K562 (cell line): ENCODE measurements around the gene WDR90. TPM values are rescaled to one million over a fixed set of nuclear protein-coding genes. Genes with fewer than 3 reads are reported as not detected.

Source experiments
- ATAC-seq: fragments of 200-7000 bp; cut with Tn5 transposase; 3 replicates; pipeline ENCODE4 v1.9.1; 2020; ENCODE audit warnings: moderate library complexity
- BruUV-seq: library from RNA; stranded (reverse); fragments of 400-500 nt; replicated peaks from 2 replicates; lab custom pipeline; 2021; lab: Mats Ljungman, UMichigan
- CTCF ChIA-PET: fragments of 300-600 bp; formaldehyde crosslinking; extraction: SDS; loops from one replicate; lab custom pipeline; 2021; ENCODE audit warnings: low intra/inter-chr PET ratio; lab: Yijun Ruan, JAX
- POLR2A ChIA-PET: fragments of 300-600, 350-650 bp; sonication (Branson Sonifier 250); formaldehyde crosslinking; extraction: SDS; loops from one replicate; lab custom pipeline; 2021; ENCODE audit warnings: antibody characterized with exemption, inconsistent platforms; lab: Yijun Ruan, JAX
- DNase-seq, 4 experiments: peaks; one replicate each; pipeline versions ENCODE4 v3.0.0 to v3.0.0-alpha.2; 2011 to 2018; ENCODE audit warnings: low spot score in 3 of 4, mixed read lengths in 3 of 4; ENCODE audit errors: extremely low read depth in 1 of 4
- FAIRE-seq: peaks from 2 replicates; lab custom pipeline; 2011; peaks lifted over from hg19 to GRCh38; lab: Jason Lieb, UNC
- H2AFZ ChIP-seq: 2 replicates; pipeline ENCODE4 v1.6.0; 2011; ENCODE audit warnings: low read depth, low read length, control low read depth, inconsistent platforms
- H3K27ac ChIP-seq: fragments of 200-600 bp; 3 replicates; pipeline ENCODE4 v1.8.0; 2011; ENCODE audit warnings: low read depth, mild to moderate bottlenecking, control low read depth, inconsistent platforms, low read length, moderate library complexity, mixed read lengths; ENCODE audit errors: extremely low read depth
- H3K27me3 ChIP-seq, 2 experiments: fragments of 300-600 bp in 1 of 2; 2 replicates in 1 of 2; 3 replicates in 1 of 2; pipeline versions ENCODE4 v1.6.0 to v1.8.0; 2011; ENCODE audit warnings: inconsistent platforms in 2 of 2, low read length in 2 of 2, mild to moderate bottlenecking in 1 of 2, mixed read lengths in 1 of 2, moderate library complexity in 1 of 2; ENCODE audit not compliant: control insufficient read depth in 2 of 2, insufficient read depth in 2 of 2
- H3K36me3 ChIP-seq: fragments of 300-600 bp; 3 replicates; pipeline ENCODE4 v1.8.0; 2011; ENCODE audit warnings: mild to moderate bottlenecking, low read length, inconsistent platforms; ENCODE audit not compliant: control insufficient read depth, insufficient read depth
- H3K4me1 ChIP-seq, 2 experiments: fragments of 200-600 bp in 1 of 2; replicated peaks in 1 of 2; 2 replicates in 1 of 2; 3 replicates in 1 of 2; pipeline versions ENCODE4 v1.5.1 to v1.8.0; 2011; ENCODE audit warnings: inconsistent platforms in 2 of 2, low read length in 2 of 2, mild to moderate bottlenecking in 1 of 2, mixed read lengths in 1 of 2, moderate library complexity in 1 of 2; ENCODE audit not compliant: control insufficient read depth in 2 of 2, insufficient read depth in 2 of 2
- H3K4me2 ChIP-seq: 2 replicates; pipeline ENCODE4 v1.6.1; 2011; ENCODE audit warnings: low read length, control low read depth, inconsistent platforms, mixed read lengths; ENCODE audit not compliant: insufficient read depth
- H3K4me3 ChIP-seq: fragments of 200-600 bp; sonication (generic), shearing (Covaris generic); 2 replicates; pipeline ENCODE4 v1.5.1; 2016; ENCODE audit warnings: control low read depth, inconsistent platforms
- H3K79me2 ChIP-seq: fragments of 200-600 bp; 3 replicates; pipeline ENCODE4 v1.8.0; 2011; ENCODE audit warnings: low read length, inconsistent platforms; ENCODE audit not compliant: control insufficient read depth, insufficient read depth
- H3K9ac ChIP-seq, 2 experiments: 2 replicates each; pipeline versions ENCODE4 v1.6.0 to v1.6.1; 2011; ENCODE audit warnings: low read depth in 2 of 2, low read length in 2 of 2, control low read depth in 1 of 2, inconsistent platforms in 1 of 2, mild to moderate bottlenecking in 1 of 2, mixed read lengths in 1 of 2; ENCODE audit not compliant: insufficient read depth in 1 of 2
- H3K9me1 ChIP-seq: one replicate; pipeline ENCODE4 v1.6.0; 2011; ENCODE audit warnings: inconsistent platforms, mild to moderate bottlenecking, low read length, moderate library complexity; ENCODE audit not compliant: control insufficient read depth, insufficient read depth
- H3K9me3 ChIP-seq: replicated peaks from 2 replicates; pipeline ENCODE4 v1.5.1; 2011; ENCODE audit warnings: low read depth, low read length, inconsistent platforms; ENCODE audit not compliant: control insufficient read depth, insufficient read depth
- H4K20me1 ChIP-seq: replicated peaks from 2 replicates; pipeline ENCODE4 v1.6.1; 2011; ENCODE audit warnings: low read length, inconsistent platforms, mixed read lengths; ENCODE audit not compliant: control insufficient read depth, insufficient read depth
- CREM ChIP-seq: IDR thresholded peaks from 2 replicates; pipeline ENCODE4 v1.6.1; 2014; ENCODE audit warnings: antibody characterized with exemption, low read depth
- HBP1 ChIP-seq: fragments of 450-650 bp; formaldehyde crosslinking; IDR thresholded peaks from 2 replicates; pipeline ENCODE4 v1.4.0; 2022; ENCODE audit warnings: missing genetic modification characterization
- HMGN3 ChIP-seq: IDR thresholded peaks from 2 replicates; pipeline ENCODE4 v1.6.1; 2011; ENCODE audit warnings: borderline replicate concordance, low read depth, mild to moderate bottlenecking, mixed read lengths, low read length; ENCODE audit not compliant: insufficient read length; ENCODE audit errors: extremely low read depth
- KDM1A ChIP-seq, 2 experiments: fragments of 450-650 bp; IDR thresholded peaks; 2 replicates each; pipeline ENCODE4 v1.6.1; 2016; ENCODE audit warnings: mild to moderate bottlenecking in 2 of 2
- NFIC ChIP-seq: fragments of 450-650 bp; IDR thresholded peaks from 2 replicates; pipeline ENCODE4 v1.6.1; 2017; ENCODE audit warnings: mild to moderate bottlenecking, inconsistent platforms
- NKRF ChIP-seq: fragments of 450-650 bp; IDR thresholded peaks from 2 replicates; pipeline ENCODE4 v1.6.1; 2016; ENCODE audit warnings: borderline replicate concordance
- POLR2B ChIP-seq: fragments of 450-650 bp; IDR thresholded peaks from 2 replicates; pipeline ENCODE4 v1.6.1; 2018; ENCODE audit warnings: low read depth; ENCODE audit not compliant: partially characterized antibody
- PRDM10 ChIP-seq: fragments of 450-650 bp; IDR thresholded peaks from 2 replicates; pipeline ENCODE4 v1.6.1; 2018; ENCODE audit not compliant: partially characterized antibody
- SMAD4 ChIP-seq: fragments of 250-450 bp; sonication (Bioruptor Pico); conservative IDR thresholded peaks from 2 replicates; pipeline ENCODE4 v1.8.0; 2021; ENCODE audit warnings: inconsistent platforms, mild to moderate bottlenecking, moderate library complexity
- TRIM28 ChIP-seq: fragments of 450-650 bp; IDR thresholded peaks from 2 replicates; pipeline ENCODE4 v1.6.1; 2017
- ZBTB7A ChIP-seq: IDR thresholded peaks from 2 replicates; pipeline ENCODE4 v1.6.1; 2011; ENCODE audit warnings: low read depth, mild to moderate bottlenecking, low read length, moderate library complexity, borderline replicate concordance; ENCODE audit not compliant: control insufficient read depth
- ZNF134 ChIP-seq: fragments of 250-450 bp; sonication (Bioruptor Pico); conservative IDR thresholded peaks from 2 replicates; pipeline ENCODE4 v1.4.0; 2020
- ZNF140 ChIP-seq: fragments of 250-450 bp; sonication (Bioruptor Pico); IDR thresholded peaks from 2 replicates; pipeline ENCODE4 v1.8.0; 2021; ENCODE audit warnings: moderate library complexity, mild to moderate bottlenecking, inconsistent platforms
- ZNF239 ChIP-seq: fragments of 250-450 bp; sonication (Bioruptor Pico); IDR thresholded peaks from 2 replicates; pipeline ENCODE4 v1.4.0; 2020; ENCODE audit warnings: mild to moderate bottlenecking
- WGBS: fragments of 100-300 bp; shearing (Covaris generic); methylation state at CpG from one replicate; pipeline ENCODE4 v1.1.6; 2016; ENCODE audit warnings: low coverage, mixed read lengths; ENCODE audit not compliant: insufficient coverage; ENCODE audit errors: missing lambda C conversion rate; 5-methylcytosine and 5-hydroxymethylcytosine counted together
- in situ Hi-C: fragments of 300-500 bp; cut with MboI; formaldehyde crosslinking; loops from 4 replicates; pipeline ENCODE4 v1.15.0; 2018; ENCODE audit warnings: inconsistent platforms, mixed read lengths
- intact Hi-C: fragments of 100-400 bp; cut with micrococcal nuclease; formaldehyde crosslinking; loops from 2 replicates; pipeline ENCODE4 v1.14.2; 2022
- polyA plus RNA-seq, 8 experiments: library from polyadenylated mRNA; depleted of rRNA in 4 of 8; stranded (reverse) in 5 of 8; unstranded in 3 of 8; fragments of >200 nt; fragmentation: Nextera tagmentation in 2 of 8; fragmentation: Illumina TruSeq in 1 of 8; extraction: Ambion mirVana in 2 of 8; extraction: Trizol in 1 of 8; gene quantifications; 2 replicates each; pipeline versions ENCODE4 v1.2.1 to v1.2.3, GENCODE V29; 2011 to 2014; ENCODE audit warnings: inconsistent platforms in 1 of 8, missing spikeins in 1 of 8
- total RNA-seq, 7 experiments: library from RNA; depleted of rRNA in 6 of 7; stranded (reverse); fragments of >200 nt in 6 of 7; fragmentation: Illumina TruSeq in 2 of 7; extraction: Trizol in 2 of 7; gene quantifications; 2 replicates each; pipeline versions ENCODE4 v1.2.1 to v1.2.3, GENCODE V29; 2011 to 2021; ENCODE audit warnings: low replicate concordance in 1 of 7

WDR90 gene
- total and polyA plus RNA-seq, 9 of the 15 experiments (the other 6 are each of a cell fraction or from before 2014, with no cell fraction given): 0.44 to 12.6 (median 3.3) TPM

- in situ Hi-C loops: loop anchor here (10.0 kb wide), 1 partner anchor 339 kb away; no protein-coding TSS in a partner anchor
- WGBS: 15% methylated on average over 12 of the region's 12 CpGs
- no peak for TF ChIP-seq HMGN3
- no peak for TF ChIP-seq ZNF140 (CRISPR knock-in tag)
- peak; percentile 73 for TF ChIP-seq NFIC
- no peak for TF ChIP-seq KDM1A (IDR thresholded peaks at IDR 0.05)
- no peak for TF ChIP-seq SMAD4 (CRISPR knock-in tag)
- TF ChIP-seq POLR2B: no peak
- TF ChIP-seq HBP1 (CRISPR knock-in tag): no peak
- TF ChIP-seq ZNF239 (CRISPR knock-in tag): no peak
- TF ChIP-seq ZBTB7A: peak; percentile 47; the same call in 1 of the 2 replicates
- no peak for TF ChIP-seq NKRF
- no peak for TF ChIP-seq CREM
- TF ChIP-seq ZNF134 (CRISPR knock-in tag): no peak
- TF ChIP-seq PRDM10: no peak
- no peak for TF ChIP-seq TRIM28
These were observed 67.0 kb downstream of the WDR90 start for GRCh38 chr16:716200-716568.

More at GRCh38 chr16:716200-716568, 67.0 kb downstream of the WDR90 start:
- ChIA-PET CTCF (no interaction called here), POLR2A (interaction anchor here (0.6 to 1.7 kb wide), 7 partner anchors 9 to 154 kb away, joined by 3 to 5 read pairs (median 3); partner anchors contain the start of genes CCDC78, CHTF18 and RPUSD1)
- H3K9ac ChIP-seq: peak overlapping the region; percentile 42 to 92; a peak in 3 of 4 replicates
- H4K20me1 ChIP-seq: no peaks in the 10 kb centered on the region; the same call in 1 of the 2 replicates
- H3K4me3 ChIP-seq: peak overlapping the region; percentile 68
- H3K36me3 ChIP-seq: peaks cover 19% of the 10 kb centered on the region; the same call in 2 of the 3 replicates
- ATAC-seq (no peak), FAIRE-seq (no peak), DNase-seq (peak; percentile 34 to 72 (median 44))
- H3K4me1 ChIP-seq: peaks cover 12 to 85% of the 10 kb centered on the region in 2 experiments; a peak in 4 of 5 replicates
- H3K4me2 ChIP-seq: peak overlapping the region; percentile 77
- H3K27me3 ChIP-seq: no peaks in the 10 kb centered on the region
- H3K27ac ChIP-seq: peak overlapping the region; percentile 23; the same call in 1 of the 3 replicates
- intact Hi-C loops: no loop called here
- H3K79me2 ChIP-seq: peaks cover 32% of the 10 kb centered on the region
- no peaks in the 10 kb centered on the region for H3K9me3 ChIP-seq
- peaks cover 3% of the 10 kb centered on the region for H3K9me1 ChIP-seq
- H2AFZ ChIP-seq: 0 out of 2 replicates have a peak overlapping the region, but pooled peaks have one; percentile 59
- BruUV-seq: TSS peak; percentile 58
